Suppressor macrophage treated with lipopolysaccharide for 4 hours (primary cell): ENCODE data around the gene CCSAP.
"Not testable (repeated sequence)": the region's sequence is repeated elsewhere in the genome, so short reads cannot be mapped to it uniquely, and the experiment has no call there.

Experiments used
- DNase-seq: peaks from one replicate; pipeline ENCODE4 v3.0.0-alpha.2; 2020

The CCSAP gene

GRCh38 chr1:229325401-229325800, 17.4 kb downstream of the CCSAP start:
- peak; percentile 7 for DNase-seq

DNA sequence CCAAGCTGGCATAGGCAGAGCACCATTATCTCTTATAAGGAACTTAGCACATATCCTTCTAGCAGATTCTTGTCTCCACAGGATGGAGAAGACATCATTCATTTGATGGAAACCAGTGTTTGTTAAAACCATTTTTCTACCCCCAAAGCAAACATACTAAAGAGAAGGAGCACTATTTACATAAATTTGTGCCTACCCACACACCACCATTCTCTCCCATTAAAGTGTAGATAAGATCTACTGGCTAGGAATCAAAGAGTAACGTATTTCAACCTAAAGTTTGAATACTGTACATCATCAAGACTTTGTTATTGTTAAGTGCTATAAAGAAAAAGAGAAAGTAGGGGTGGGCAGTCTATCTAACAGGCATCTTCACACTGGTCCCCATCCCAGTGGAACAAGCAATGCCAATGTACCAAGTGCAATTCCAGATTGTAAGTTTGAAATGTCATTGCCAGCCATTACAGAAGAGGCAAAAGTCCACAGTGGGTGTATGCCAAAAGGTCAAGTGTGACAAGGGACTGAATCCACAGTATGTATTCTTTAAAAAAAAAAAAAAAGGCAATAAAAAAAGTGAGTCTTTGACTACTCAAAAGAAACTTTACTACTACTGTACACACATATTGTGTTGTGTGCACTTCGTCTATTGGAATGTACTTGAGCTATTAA, 18.8 kb downstream of the CCSAP start:
- no peak for DNase-seq

DNA sequence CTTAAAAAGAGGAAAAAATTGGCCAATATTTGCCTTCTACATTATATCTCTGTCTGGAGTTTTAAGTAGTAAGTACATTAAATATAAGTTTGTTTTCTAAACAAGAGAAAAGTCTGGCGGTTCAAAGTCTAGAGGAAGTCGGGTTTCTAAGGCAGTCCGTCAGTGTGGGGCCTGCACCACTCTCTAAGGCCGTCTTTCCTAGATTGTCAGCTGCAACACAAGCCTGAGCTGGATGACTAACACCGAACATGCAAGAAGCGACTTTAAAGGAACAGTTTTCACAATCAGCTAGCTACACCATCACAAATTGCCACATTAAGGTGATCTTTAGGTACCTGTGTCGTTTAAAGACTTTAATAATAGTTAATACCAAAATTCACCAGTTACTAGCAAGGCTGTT, 19.6 kb downstream of the CCSAP start:
- DNase-seq, result no peak

DNA sequence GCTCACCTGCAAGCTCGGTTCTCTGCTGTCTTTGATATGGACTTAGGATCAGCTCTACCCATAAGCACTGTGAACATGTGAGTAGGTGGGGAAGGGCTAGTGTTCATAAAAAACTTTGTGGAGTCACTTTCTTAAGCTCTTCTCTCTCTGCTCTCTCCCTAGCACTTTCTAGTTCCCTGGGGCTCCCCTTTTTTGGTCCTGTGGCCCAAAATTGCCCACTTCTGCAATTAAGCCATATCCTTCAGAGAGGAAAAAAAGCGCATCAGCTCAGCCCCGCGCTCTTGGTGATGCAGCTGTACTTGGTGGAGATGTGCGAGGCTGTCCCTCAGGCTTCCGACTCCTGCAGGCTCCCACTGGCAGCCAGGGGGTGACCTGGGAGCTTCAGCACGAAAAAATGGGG, 23.4 kb downstream of the CCSAP start:
- no peak for DNase-seq

GRCh38 chr1:229318056-229318455, 24.8 kb downstream of the CCSAP start:
- no peak for DNase-seq

DNA sequence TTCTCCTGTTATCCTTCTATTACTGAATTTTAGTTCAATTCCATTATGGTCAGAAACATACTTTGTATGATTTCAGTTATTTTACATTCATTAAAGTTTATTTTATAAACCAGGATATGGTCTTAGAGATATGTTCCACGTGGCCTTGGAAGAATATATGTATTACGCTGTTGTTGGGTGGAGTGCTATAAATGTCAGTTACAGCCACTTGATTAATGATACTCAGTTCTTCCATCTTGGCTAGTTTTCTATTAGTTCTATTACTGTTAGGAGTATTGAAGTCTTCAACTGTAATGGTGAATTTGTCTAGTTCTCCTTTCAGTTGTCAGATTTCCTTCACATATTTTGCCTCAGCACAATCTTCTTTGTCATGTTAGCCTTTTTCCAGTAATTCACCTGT, 26.7 kb downstream of the CCSAP start:
- DNase-seq, result no peak

DNA sequence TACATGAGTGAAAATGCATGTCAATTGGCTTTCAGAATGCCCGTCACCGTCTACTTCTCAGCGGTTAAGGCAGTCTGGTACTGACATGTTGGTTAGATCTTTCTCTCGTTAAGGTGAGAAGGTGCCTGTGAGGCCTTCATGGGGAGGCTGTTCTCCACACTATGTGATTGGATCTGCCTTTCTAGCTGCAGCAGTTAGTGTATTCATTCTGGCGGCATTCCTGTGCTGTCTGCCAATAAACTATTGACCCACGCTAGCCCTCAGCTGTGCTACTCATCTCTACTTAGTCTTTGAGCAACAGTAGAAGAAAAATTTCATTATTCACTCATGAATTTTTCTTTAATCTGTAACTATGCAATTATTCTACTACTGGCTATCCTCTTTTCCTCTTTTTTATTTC, 32.0 kb downstream of the CCSAP start:
- no peak for DNase-seq

DNA sequence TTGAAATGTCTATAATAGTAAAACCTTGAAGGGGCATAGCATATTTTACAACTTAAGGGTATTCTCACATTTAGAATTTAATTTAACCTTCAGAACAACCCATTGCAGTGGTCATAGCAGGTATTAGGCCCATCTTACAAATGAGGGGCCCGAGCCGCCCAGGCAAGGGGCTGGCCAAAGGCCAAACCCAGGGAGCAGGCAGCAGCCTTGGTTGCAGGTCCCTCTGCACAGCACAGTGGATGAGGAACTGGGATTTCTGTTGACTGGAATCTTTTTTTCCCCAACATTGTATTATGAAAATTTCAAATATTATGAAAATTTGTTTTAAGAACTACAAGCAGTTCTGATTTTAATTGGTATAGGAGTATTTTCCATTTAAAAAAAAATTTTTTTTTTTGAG, 33.2 kb downstream of the CCSAP start:
- no peak for DNase-seq

- DNase-seq, result no peak
Measured at GRCh38 chr1:229309074-229309473, 33.8 kb downstream of the CCSAP start.

DNA sequence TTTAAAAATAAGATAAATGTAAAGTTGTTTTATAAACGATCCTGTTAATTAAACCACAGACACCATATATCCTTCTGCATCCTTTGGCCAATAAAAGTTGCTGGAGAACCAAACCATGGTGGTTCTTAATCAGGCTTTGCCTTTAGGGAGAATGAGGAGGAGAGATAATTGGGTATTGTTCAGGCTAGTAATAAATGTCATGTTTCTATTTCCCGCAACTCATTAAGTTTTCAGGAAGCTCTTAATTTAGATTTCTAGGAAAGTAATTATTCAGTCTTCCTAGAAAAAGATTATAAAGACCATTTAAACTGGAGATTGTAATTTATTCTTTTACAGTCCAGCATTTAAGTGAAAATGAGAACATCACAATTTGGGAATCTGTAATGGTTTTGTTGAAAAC, 37.5 kb downstream of the CCSAP start:
- no peak for DNase-seq

- DNase-seq, result no peak
Measured at GRCh38 chr1:229303855-229304254, 39.0 kb downstream of the CCSAP start.

DNA sequence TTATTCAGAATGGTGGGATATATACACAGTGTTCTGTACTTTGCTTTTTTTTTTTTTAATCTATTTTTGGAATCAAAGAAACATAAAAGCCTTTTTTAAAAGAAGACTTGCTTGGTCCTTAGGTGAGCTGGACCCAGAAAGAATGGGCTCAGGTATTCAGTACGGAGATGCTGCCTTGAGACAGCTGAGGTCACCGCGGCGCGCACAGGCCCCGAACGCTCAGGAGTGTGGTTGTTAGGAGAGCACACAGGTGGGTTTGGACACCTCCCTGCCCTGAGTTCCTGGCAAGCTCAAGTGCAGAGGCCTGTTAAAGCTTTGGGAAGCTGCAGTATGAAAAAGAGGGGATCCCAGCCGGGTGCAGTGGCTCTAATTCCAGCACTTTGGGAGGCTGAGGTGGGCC, 40.1 kb downstream of the CCSAP start:
- no peak for DNase-seq

- DNase-seq, result no peak
Measured at GRCh38 chr1:229300099-229300757, 42.6 kb downstream of the CCSAP start.

GRCh38 chr1:229298887-229299503, 43.9 kb downstream of the CCSAP start:
- DNase-seq, result no peak

DNA sequence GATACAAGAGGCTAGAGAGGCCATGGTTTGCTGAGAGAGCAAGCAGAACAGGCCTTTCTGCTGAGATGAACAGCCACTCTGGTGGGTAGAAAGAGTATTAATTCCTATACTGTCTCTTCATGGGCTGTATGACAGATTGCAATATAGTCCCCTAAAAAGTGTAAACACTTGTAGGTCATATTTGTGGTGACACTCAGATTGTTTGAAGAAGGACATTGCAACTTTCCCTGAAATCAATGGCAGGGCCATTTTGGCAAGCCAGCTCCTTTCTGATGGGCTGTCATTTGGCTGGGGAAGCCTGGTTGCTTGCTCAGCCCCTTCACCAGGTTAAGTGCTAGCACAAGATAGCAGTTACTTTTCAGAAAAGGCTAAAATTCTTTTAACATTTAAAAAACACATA, 44.4 kb downstream of the CCSAP start:
- DNase-seq, result no peak

DNA sequence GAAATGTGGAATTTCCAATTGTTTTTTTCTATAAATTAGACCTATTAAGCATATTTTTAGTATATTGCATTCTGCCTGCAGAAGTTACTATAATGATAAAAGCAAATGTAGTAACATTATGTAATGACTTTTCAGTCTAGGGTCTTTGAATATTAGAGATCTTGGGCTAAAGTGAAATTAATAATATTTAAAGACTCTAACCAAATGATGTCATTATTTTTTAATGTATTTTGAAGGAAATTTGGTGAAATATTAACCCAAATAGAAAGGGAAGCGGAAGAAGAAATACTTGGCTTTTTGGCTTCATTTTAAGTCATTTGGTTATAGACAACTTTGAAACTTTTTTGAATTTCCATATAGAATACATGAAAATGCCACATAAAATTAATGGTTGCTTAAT, 45.1 kb downstream of the CCSAP start:
- DNase-seq, result no peak

GRCh38 chr1:229296541-229296941, 46.3 kb downstream of the CCSAP start:
- peak; percentile 32 for DNase-seq

DNA sequence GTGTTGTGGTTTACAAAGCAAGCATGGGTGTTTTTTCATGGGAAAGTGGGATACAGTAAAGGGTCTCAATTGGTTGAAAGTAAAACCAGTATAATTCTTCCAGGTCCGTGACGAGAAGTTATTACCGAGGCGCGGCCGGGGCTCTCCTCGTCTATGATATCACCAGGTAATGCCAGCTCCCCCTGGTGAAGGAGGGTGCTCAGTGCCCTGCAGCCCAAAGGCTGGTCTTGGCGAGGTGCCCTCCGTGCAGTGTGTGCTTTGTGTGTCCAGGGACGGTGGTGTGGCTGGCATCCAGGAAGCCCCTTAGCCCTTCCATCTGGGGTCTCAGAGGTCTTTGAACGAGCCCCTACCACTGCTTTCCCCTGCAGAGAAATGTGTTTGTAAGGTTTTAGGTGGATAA, 47.1 kb downstream of the CCSAP start:
- DNase-seq, result no peak

GRCh38 chr1:229293528-229294204, 49.2 kb downstream of the CCSAP start:
- no peak for DNase-seq

DNA sequence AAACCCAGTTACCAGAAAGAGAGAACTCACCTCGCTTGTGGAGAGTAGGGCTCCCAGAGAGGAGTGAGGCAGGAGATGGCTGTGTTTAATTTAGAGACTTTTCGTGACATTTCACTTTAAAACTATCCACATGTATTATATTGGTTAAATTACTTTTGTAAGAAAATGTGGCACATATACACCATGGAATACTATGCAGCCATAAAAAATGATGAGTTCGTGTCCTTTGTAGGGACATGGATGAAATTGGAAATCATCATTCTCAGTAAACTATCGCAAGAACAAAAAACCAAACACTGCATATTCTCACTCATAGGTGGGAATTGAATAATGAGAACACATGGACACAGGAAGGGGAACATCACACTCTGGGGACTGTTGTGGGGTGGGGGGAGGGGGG, 51.2 kb downstream of the CCSAP start:
- not testable (repeated sequence) for DNase-seq

DNA sequence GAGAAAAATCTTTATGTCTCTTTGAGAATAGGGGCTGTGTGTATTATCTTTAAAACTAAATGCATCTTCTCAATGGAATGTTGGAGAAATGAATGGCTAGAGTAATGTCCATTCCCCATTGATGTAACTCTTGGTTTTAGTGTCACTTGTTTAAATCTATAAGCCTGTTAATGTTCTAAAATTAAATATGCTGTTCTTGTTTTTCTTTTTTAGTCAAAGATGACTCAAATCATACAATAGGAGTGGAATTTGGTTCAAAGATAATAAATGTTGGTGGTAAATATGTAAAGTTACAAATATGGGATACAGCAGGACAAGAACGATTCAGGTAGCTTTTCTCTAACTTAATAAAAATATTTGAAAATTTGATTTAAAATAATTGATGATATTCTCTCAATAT, 54.3 kb downstream of the CCSAP start:
- DNase-seq, result no peak

DNA sequence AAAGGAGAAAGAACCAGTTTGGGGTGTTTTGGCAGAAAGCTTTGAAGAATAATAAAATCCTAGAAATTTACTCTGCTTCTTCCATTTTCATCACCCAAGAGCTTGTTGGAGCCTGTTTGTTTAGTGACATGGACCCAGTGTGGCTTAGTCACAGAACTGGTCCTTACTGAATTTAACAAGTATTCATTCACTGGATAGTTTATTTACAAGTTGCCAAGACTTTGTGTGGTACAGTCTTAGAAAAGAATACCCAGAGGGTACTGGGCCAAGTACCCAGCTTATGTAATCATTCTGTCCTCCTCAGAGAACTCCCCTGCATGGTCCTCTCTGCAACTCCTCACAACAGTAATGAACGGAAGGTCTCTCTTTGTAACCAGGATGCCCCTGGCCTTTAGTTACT, 55.6 kb downstream of the CCSAP start:
- no peak for DNase-seq

GRCh38 chr1:229286099-229286766, 56.6 kb downstream of the CCSAP start:
- DNase-seq, result peak; percentile 38
